HG02623 (cell line): ENCODE data around the gene SAPCD1.
"Not testable (repeated sequence)": the region's sequence is repeated elsewhere in the genome, so short reads cannot be mapped to it uniquely, and the experiment has no call there.

Experiments used
- ATAC-seq: cut with Tn5 transposase; IDR thresholded peaks from one replicate; pipeline ENCODE4 v1.9.1; 2021; ENCODE audit warnings: moderate library complexity; ENCODE audit not compliant: unreplicated experiment

Gene SAPCD1

GRCh38 chr6:31776485-31776988, 14.1 kb downstream of the SAPCD1 start:
- no peak for ATAC-seq

GRCh38 chr6:31776989-31777666, 14.7 kb downstream of the SAPCD1 start, which contains the start of gene VWA7:
Gene VWA7 (minus strand): TSS chr6:31777328. CDS start chr6:31776779, 549 bp downstream.
- ATAC-seq, result peak; percentile 61

GRCh38 chr6:31777667-31778050, 15.2 kb downstream of the SAPCD1 start:
- no peak for ATAC-seq

- no peak for ATAC-seq
These were observed 15.7 kb downstream of the SAPCD1 start for GRCh38 chr6:31778193-31778592.

GRCh38 chr6:31778999-31779885, 16.8 kb downstream of the SAPCD1 start:
- ATAC-seq, result no peak

- ATAC-seq, result no peak
These were observed 17.5 kb downstream of the SAPCD1 start for GRCh38 chr6:31779908-31780307.

GRCh38 chr6:31780507-31781243, 18.2 kb downstream of the SAPCD1 start:
- ATAC-seq, result no peak

- ATAC-seq, result no peak
These were observed 19.0 kb downstream of the SAPCD1 start for GRCh38 chr6:31781244-31782125.

GRCh38 chr6:31782126-31782855, 19.8 kb downstream of the SAPCD1 start:
- no peak for ATAC-seq

GRCh38 chr6:31784098-31784925, 21.9 kb downstream of the SAPCD1 start:
- ATAC-seq, result no peak

- ATAC-seq, result no peak
These were observed 23.0 kb downstream of the SAPCD1 start for GRCh38 chr6:31785475-31785874.

GRCh38 chr6:31791324-31792089, 29.1 kb downstream of the SAPCD1 start:
- no peak for ATAC-seq

- no peak for ATAC-seq
These were observed 29.6 kb downstream of the SAPCD1 start for GRCh38 chr6:31792090-31792374.

- no peak for ATAC-seq
These were observed 30.3 kb downstream of the SAPCD1 start for GRCh38 chr6:31792761-31793171.

GRCh38 chr6:31793927-31794245, 31.4 kb downstream of the SAPCD1 start:
- ATAC-seq, result not testable (repeated sequence)

GRCh38 chr6:31794294-31794865, 31.9 kb downstream of the SAPCD1 start:
- no peak for ATAC-seq

GRCh38 chr6:31794866-31795615, 32.6 kb downstream of the SAPCD1 start:
- no peak for ATAC-seq
